Stimulated activated CD4-positive, alpha-beta T cell treated with anti-CD3 and anti-CD28 coated beads, Interleukin-4, amount 100 ng/mL, for 1 hour (primary cell): ENCODE results near the gene TMPRSS4.

Source experiments
- DNase-seq: peaks from one replicate; pipeline ENCODE4 v3.0.0-alpha.2; 2020

The TMPRSS4 gene

GRCh38 chr11:118076754-118077281 is at the start of gene TMPRSS4:
TSS of gene TMPRSS4 (plus strand) at chr11:118077078. CDS start at chr11:118077303, 225 bp downstream.
- no peak for DNase-seq

- DNase-seq = no peak
These were observed 49.2 kb upstream of the TMPRSS4 start for GRCh38 chr11:118027694-118028093.

- DNase-seq = no peak
These were observed 48.3 kb upstream of the TMPRSS4 start for GRCh38 chr11:118028626-118029025.

GRCh38 chr11:118033443-118033842 is 43.4 kb upstream of the TMPRSS4 start:
- no peak for DNase-seq

- DNase-seq = no peak
These were observed 34.7 kb upstream of the TMPRSS4 start for GRCh38 chr11:118042141-118042540.

- no peak for DNase-seq
These were observed 34.1 kb upstream of the TMPRSS4 start for GRCh38 chr11:118042796-118043195.

- DNase-seq = no peak
These were observed 31.7 kb upstream of the TMPRSS4 start for GRCh38 chr11:118045191-118045590.

GRCh38 chr11:118046051-118046963 is 30.6 kb upstream of the TMPRSS4 start:
- no peak for DNase-seq

- no peak for DNase-seq
These were observed 29.7 kb upstream of the TMPRSS4 start for GRCh38 chr11:118046964-118047700.

- DNase-seq = no peak
These were observed 29.1 kb upstream of the TMPRSS4 start for GRCh38 chr11:118047749-118048148.

GRCh38 chr11:118048472-118049370 is 28.2 kb upstream of the TMPRSS4 start:
- no peak for DNase-seq

GRCh38 chr11:118049771-118050170 is 27.1 kb upstream of the TMPRSS4 start:
- DNase-seq = no peak

GRCh38 chr11:118050208-118050891 is 26.5 kb upstream of the TMPRSS4 start:
- DNase-seq = no peak

GRCh38 chr11:118051136-118051610 is 25.7 kb upstream of the TMPRSS4 start:
- DNase-seq = no peak

- DNase-seq = peak; percentile 51
These were observed 25.0 kb upstream of the TMPRSS4 start for GRCh38 chr11:118051611-118052461.

GRCh38 chr11:118052581-118053206 is 24.2 kb upstream of the TMPRSS4 start:
- no peak for DNase-seq

- DNase-seq = no peak
These were observed 21.9 kb upstream of the TMPRSS4 start for GRCh38 chr11:118054712-118055640.

GRCh38 chr11:118055966-118056365 is 20.9 kb upstream of the TMPRSS4 start:
- DNase-seq = no peak

- DNase-seq = no peak
These were observed 20.1 kb upstream of the TMPRSS4 start for GRCh38 chr11:118056806-118057205.
